NCI-H748 (cell line): ENCODE measurements around the gene KRTAP4-11.
A peak's percentile ranks its signal among the peaks of the same experiment; 100 is the strongest.
"Not testable (repeated sequence)": the region's sequence is repeated elsewhere in the genome, so short reads cannot be mapped to it uniquely, and the experiment has no call there.

Source experiments
- DNase-seq: peaks from one replicate; lab custom pipeline; 2025; ENCODE audit not compliant: unreplicated experiment; lab: John Stamatoyannopoulos, UW

Gene KRTAP4-11

GRCh38 chr17:41088760-41089352 is 29.3 kb downstream of the KRTAP4-11 start:
- not testable (repeated sequence) for DNase-seq

- peak; percentile 39 for DNase-seq
Measured at GRCh38 chr17:41084100-41084856, 33.9 kb downstream of the KRTAP4-11 start, which contains the start of gene KRTAP4-7. Gene KRTAP4-7, plus strand, starts transcription at chr17:41084150. Its CDS starts 57 bp downstream, at chr17:41084207.

- DNase-seq, result not testable (repeated sequence)
Measured at GRCh38 chr17:41083427-41083826, 34.7 kb downstream of the KRTAP4-11 start.

DNA sequence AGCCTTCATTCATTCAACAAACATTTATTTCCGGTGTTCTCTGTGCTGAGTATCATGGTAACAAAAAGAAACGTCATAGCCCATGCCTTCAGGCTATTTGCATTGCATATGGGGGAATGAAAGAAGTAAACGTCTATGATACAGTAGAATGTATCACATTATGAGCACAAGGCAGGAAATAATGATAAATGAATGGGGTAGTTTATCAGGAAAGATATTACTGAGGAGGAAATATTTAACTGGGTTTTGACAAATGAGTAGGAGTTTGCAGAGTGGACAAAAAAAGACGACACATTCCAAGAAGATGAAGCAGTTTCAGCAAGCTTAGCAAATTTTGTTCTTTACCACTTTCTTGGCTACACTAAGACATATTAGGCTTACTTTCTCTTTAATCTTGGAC is 35.5 kb downstream of the KRTAP4-11 start:
- DNase-seq, result peak; percentile 9

- no peak for DNase-seq
Measured at GRCh38 chr17:41076788-41077187, 41.4 kb downstream of the KRTAP4-11 start.

DNA sequence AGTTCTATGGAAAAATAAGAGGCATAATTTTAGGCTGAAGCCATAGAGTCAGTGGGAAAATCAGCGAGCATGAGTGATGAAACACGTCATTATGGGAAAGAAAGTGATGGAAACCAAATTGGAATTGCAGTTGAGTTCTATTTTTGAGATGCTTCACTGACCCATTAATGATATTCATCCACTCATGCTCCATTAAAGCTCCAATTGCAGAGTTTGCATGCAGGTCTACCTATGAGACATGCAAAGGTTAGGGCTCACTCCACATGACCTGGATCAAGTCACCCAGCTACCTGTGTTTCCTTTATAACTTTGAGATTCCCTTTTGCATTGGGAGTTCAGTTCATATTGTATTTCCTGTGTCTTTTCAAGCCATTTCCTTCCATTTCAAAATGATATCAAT is 44.5 kb downstream of the KRTAP4-11 start:
- no peak for DNase-seq

GRCh38 chr17:41071606-41072360 is 46.4 kb downstream of the KRTAP4-11 start:
- DNase-seq, result peak; percentile 51

GRCh38 chr17:41069031-41069430 is 49.1 kb downstream of the KRTAP4-11 start:
- DNase-seq, result no peak

DNA sequence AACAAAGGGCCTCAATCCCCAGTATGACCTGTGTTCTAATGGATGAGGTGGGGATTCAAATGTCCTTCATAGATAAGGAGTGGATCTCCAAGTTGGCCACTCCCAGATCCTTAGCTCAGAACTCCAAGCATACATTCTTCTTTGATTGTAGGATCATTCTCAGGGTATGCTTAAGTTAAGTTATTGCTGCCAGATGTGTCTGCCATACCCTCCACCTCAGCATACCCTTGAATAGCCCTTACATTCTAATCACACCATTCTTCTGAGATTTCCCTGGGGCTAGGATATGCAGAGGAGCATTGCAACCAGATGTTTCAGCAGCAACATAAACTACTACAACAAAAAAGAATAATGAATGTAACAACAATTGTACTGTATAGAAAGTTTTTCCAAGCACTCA is 50.9 kb downstream of the KRTAP4-11 start:
- DNase-seq, result no peak
